PFSK-1 (cell line): ENCODE data around the gene CD82.

Experiments
- FOXP2 ChIP-seq: optimal IDR thresholded peaks from 2 replicates; pipeline ENCODE3; 2011; ENCODE audit warnings: borderline replicate concordance, control low read depth, inconsistent platforms; ENCODE audit not compliant: insufficient read depth; ENCODE audit errors: extremely low read length, extremely low read depth
- POLR2AphosphoS5 ChIP-seq: IDR thresholded peaks from 2 replicates; pipeline ENCODE4 v1.6.1; 2012; ENCODE audit warnings: low read depth, mild to moderate bottlenecking, control low read depth, low read length, moderate library complexity
- SIN3A ChIP-seq: IDR thresholded peaks from 2 replicates; pipeline ENCODE4 v1.6.1; 2012; ENCODE audit warnings: mild to moderate bottlenecking, low read length, moderate library complexity, borderline replicate concordance; ENCODE audit not compliant: insufficient read depth
- TAF1 ChIP-seq: IDR thresholded peaks from 2 replicates; pipeline ENCODE4 v1.6.1; 2012; ENCODE audit warnings: low read length, control low read depth, borderline replicate concordance; ENCODE audit not compliant: insufficient read depth
- TF ChIP-seq, protein P1 (sequence below), 2 experiments: IDR thresholded peaks; 2 replicates each; pipeline versions ENCODE4 v1.6.1 to v1.8.0; 2011 to 2012; ENCODE audit warnings: low read depth in 2 of 2, low read length in 2 of 2, control low read depth in 1 of 2, inconsistent platforms in 1 of 2, mild to moderate bottlenecking in 1 of 2, moderate library complexity in 1 of 2; ENCODE audit not compliant: insufficient read depth in 1 of 2

Gene CD82

GRCh38 chr11:44581246-44581645, 15.8 kb downstream of the CD82 start:
- TF ChIP-seq, protein P1, sequence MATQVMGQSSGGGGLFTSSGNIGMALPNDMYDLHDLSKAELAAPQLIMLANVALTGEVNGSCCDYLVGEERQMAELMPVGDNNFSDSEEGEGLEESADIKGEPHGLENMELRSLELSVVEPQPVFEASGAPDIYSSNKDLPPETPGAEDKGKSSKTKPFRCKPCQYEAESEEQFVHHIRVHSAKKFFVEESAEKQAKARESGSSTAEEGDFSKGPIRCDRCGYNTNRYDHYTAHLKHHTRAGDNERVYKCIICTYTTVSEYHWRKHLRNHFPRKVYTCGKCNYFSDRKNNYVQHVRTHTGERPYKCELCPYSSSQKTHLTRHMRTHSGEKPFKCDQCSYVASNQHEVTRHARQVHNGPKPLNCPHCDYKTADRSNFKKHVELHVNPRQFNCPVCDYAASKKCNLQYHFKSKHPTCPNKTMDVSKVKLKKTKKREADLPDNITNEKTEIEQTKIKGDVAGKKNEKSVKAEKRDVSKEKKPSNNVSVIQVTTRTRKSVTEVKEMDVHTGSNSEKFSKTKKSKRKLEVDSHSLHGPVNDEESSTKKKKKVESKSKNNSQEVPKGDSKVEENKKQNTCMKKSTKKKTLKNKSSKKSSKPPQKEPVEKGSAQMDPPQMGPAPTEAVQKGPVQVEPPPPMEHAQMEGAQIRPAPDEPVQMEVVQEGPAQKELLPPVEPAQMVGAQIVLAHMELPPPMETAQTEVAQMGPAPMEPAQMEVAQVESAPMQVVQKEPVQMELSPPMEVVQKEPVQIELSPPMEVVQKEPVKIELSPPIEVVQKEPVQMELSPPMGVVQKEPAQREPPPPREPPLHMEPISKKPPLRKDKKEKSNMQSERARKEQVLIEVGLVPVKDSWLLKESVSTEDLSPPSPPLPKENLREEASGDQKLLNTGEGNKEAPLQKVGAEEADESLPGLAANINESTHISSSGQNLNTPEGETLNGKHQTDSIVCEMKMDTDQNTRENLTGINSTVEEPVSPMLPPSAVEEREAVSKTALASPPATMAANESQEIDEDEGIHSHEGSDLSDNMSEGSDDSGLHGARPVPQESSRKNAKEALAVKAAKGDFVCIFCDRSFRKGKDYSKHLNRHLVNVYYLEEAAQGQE (IDR thresholded peaks at IDR 0.05; ENCODE audit: insufficient read depth in 1 of 2, low read depth in 2 of 2, low read length in 2 of 2): no peak
- no peak for TF ChIP-seq POLR2AphosphoS5
- no peak for TF ChIP-seq TAF1
- no peak for TF ChIP-seq SIN3A
- TF ChIP-seq FOXP2: no peak

DNA sequence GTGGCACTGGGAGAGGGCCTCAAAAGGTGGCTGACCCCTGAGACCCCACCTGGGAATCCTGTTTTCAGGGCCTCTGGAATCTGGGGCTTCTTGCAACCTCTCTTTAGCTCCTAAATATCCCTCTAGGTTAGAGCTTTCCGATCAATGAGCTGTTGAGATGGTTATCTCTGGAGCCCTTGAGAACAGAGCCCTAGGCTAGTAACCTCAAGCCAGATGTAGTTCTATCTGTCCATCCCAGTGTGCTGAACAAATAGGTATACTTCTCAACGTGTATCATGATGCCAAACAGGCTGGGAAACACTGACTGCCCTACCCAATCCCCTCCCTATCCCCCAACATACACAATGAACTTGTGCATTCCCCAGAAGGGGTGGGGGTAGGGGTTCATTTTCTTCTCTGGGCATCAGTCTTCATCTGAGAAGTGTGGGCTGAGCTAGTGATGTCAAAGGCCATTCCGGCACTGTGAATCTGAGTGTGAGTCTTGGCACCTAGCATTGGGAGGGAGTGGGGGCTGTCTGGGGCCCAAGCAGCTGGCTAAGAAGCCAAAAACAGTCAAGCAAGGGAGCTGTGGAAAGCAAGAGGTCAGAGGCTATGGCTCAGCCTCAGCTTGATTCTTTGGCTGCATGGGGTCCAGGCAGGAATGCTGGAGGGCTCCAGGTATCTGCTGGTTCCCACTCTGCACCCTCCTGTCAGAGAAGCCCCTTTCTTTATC, 17.3 kb downstream of the CD82 start:
- TF ChIP-seq, protein P1 (IDR thresholded peaks at IDR 0.05; ENCODE audit: insufficient read depth in 1 of 2, low read depth in 2 of 2, low read length in 2 of 2): no peak

GRCh38 chr11:44583353-44583669, 17.8 kb downstream of the CD82 start:
- TF ChIP-seq FOXP2: no peak
- TF ChIP-seq POLR2AphosphoS5: no peak
- TF ChIP-seq, protein P1 (IDR thresholded peaks at IDR 0.05; ENCODE audit: insufficient read depth in 1 of 2, low read depth in 2 of 2, low read length in 2 of 2): no peak
- no peak for TF ChIP-seq SIN3A
- TF ChIP-seq TAF1: no peak

DNA sequence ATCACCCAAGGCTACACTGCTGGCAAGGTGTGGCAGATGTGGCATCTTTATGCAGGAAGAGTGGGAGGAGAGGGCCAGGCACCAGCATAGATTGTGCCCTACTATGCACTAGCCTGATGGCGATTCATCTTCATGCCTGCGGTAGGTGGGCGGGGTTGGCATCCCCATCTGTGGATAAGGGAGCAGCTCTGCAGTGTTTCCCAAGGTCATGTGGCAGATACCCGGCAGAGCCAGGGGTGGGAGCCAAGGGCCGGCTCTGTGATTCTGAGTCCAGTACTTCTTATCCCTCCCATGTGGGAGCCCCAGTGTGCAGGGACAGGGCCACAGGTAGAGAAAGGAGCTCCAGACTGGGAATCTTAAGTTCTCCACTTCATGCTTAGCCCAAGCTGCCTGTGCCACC, 20.0 kb downstream of the CD82 start:
- TF ChIP-seq, protein P1 (IDR thresholded peaks at IDR 0.05; ENCODE audit: insufficient read depth in 1 of 2, low read depth in 2 of 2, low read length in 2 of 2): no peak
- TF ChIP-seq SIN3A (no peak), FOXP2 (no peak), POLR2AphosphoS5 (no peak), TAF1 (no peak)

GRCh38 chr11:44589301-44589700, 23.8 kb downstream of the CD82 start:
- TF ChIP-seq, protein P1 (IDR thresholded peaks at IDR 0.05; ENCODE audit: insufficient read depth in 1 of 2, low read depth in 2 of 2, low read length in 2 of 2): no peak
- TF ChIP-seq SIN3A (no peak), TAF1 (no peak), POLR2AphosphoS5 (no peak)
